HG03095 (cell line): ENCODE results near the gene CDR2.
"Not testable (repeated sequence)": the region's sequence is repeated elsewhere in the genome, so short reads cannot be mapped to it uniquely, and the experiment has no call there.

Experiments
- ATAC-seq: cut with Tn5 transposase; IDR thresholded peaks from one replicate; pipeline ENCODE4 v1.9.1; 2021; ENCODE audit warnings: moderate library complexity; ENCODE audit not compliant: unreplicated experiment

Gene CDR2

DNA sequence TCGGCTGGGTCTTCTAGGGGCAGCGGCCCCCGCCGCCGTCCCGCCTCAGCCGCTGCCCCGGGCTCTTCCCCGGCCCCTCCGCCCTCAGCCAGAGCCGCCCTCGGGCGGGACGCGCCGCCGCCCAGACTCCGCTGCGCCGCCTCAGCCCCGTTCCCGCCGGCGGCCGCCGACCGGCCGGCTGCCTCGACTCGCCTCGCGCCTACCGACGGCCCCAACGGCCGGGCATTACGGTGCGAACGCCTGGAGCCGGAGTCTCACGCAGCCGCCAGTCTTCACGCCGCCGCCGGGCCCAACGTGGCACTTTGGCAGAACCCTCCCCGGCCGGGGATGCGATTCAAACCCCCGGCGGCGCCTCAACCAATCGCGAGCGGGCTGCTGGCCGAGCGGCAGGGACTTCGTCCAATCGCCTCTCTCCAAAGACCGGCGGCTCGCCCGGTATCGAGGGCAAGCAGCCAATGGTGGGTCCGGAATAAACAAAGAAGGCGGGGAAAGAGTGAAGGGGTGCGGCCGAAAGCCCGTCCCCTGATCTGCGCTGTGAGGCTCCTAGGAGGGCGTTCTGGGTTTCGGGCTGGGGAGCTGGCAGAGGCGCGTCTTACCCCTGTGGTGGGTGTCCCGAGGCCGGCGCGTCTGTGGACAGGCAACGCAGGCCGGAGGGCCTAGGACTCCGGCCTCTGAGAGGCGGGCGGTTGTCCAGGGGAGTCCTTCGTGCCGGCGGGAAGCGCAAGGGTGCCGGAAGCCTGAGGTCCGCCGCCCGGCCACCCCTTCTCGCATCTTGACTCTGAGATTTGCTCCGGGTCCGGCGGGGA is at the start of gene CDR2:
TSS of gene CDR2 (minus strand) at position 309 of the 806 bp plus-strand sequence. CDS start 310 bp downstream, outside the sequence.
- peak; percentile 93 for ATAC-seq

DNA sequence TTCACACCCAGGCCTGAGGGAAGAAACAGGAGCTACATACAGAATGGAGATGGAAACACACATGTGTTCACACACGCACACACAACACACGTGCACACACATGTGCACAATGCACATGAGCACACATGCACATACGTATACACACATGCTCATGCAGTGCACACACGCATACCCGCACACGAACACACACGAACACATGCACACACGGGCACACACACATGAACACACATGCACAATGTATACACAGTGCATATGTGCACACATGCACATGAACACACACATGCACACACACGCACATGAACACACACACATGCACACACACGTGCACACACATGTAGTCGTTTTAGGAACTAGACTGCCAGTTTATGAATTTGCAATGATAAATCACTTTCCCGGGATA is 49.3 kb upstream of the CDR2 start:
- no peak for ATAC-seq

DNA sequence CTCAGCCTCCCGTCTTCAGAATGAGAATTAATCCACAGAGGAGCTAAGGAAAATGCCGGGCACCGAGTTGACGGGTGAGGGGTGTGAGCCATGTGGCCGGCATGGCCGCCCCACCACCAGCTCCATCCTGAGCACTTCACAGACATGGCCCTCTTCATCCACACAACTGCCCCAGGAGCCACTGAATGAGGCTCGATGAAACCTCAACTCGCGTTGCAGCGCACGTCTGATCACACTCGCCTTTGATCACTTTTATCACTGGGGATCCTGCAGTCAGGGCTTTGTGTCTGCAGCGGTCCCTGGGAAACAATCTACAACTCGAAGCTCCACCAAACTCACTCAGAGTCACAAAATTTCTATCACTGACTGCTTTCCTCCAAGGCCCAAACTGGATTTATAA is 46.7 kb upstream of the CDR2 start:
- ATAC-seq, result no peak

DNA sequence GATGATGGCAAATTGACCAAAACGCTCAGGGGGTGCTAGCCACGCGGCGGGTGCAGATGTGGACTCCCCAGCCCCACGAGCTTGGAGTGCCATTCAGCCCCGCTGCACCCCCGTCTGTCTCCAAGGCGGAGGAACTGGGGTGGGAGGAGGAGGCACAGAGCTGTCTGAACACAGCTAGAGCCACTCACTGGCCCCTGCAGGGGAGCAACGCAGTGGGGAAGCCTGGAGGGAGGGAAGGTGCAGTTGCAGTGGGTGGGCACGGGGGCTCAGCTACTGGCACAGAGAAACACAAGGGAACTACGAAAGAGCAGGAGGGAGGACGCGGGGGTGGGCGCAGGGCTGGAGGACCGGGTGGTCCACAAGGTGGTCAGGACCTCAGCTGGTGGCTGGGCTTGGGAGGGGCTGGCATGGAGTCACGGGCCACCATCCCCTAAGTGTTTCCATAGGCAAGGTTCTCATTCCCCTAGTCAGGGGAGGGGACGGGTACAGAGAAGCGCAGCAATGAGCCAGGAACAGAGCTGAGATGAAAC is 46.3 kb upstream of the CDR2 start:
- no peak for ATAC-seq

DNA sequence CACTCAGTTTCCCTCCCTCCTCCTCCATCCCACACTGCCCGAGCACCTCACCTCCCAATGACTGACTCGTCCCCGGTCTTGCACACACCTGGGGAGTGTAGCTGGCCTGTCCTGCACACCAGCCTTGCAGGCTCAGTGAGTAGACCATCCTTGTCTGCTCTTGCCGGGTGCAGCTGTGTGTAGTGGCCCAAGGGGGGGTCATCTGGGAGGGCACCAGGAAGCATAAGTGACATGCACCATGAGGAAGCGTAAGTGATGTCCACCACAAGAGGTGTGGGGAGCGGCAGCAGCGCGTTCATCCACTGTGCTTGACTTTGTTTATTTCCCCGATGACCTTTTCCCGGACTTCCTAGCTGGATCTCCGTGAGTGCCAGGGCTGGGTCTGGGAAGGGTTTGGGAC is 45.5 kb upstream of the CDR2 start:
- no peak for ATAC-seq

DNA sequence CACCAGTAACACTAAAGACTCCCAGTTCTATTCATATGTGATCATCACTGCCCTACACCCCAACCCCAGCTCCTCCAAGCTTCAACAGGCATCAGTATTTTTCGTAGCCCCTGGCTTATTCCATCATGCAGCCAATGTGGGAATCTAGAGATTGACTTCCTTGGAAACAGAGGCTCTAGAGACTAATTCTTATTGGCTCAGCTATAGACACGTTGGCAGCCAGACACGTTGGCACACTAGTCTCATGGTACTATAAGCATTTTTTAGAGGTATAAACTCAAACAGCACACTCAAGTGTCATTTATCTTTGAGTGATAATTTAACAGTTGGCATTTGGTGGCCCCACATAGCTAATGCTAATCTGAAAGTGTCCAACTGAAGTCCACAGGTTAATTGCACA is 44.4 kb upstream of the CDR2 start:
- no peak for ATAC-seq

DNA sequence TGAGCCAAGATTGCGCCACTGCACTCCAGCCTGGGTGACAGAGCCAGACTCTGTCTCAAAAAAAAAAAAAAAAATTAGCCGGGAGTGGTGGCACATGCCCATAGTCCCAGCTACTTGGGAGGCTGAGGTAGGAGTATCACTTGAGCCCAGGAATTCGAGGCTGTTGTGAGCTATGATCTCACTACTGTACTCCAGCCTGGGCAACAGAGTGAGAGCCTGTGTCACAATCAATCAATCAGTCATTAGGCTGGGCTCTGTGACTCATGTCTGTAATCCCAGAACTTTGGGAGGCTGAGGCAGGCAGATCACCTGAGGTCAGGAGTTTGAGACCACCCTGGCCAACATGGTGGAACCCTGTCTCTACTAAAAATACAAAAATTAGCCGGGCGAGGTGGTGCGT is 43.4 kb upstream of the CDR2 start:
- ATAC-seq, result not testable (repeated sequence)

DNA sequence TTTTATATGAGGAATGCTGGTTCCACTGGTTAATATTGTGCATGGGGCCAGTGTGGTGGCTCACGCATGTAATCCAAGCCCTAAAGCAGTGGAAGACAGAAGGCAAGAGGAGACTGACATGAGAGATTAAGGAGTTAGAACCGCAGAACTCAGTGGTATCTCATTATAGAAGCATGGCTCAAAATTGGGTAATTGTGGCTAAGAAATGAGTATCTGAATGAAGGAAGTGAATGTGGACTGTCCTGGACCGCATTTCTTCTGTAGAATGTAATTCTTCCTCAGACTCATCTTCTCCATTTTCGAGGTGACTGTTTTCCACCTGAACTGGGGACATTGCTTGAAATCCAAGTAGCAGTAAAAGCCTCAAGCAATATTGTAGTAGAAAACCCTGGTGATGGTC is 42.6 kb upstream of the CDR2 start:
- no peak for ATAC-seq

DNA sequence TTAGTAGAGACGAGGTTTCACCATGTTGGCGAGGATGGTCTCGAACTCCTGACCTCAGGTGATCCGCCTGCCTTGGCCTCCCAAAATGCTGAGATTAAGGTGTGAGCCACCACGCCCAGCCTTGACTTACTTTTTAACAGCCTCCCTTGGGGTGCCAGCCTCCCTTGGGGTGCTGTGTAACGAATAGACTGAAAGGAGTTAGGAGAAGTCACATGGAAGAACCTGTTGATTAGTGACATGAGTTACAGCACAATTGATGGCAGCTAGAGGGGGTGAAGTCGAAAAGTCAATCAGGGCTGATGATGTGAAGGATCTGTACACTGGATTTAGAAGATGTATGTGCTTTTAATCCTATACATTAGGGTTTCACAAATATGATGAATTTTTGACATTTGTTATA is 39.4 kb upstream of the CDR2 start:
- no peak for ATAC-seq

DNA sequence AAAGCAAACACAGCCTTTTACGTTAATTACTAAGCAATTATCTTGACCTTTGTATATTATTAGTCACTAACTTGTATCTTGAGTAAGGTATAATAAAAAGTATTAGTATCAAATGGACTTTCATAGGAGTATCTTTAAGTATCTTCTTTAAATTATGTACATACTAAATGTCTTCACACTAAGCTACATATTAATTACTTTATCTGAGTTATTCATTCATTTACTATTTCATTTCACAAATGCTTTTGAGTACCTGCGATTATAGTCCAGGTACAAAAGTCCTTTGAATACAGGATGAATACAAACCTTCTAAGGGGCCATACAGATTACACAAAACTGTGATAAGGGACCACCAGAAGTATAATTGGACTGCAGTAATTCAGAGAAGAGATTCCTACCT is 33.1 kb upstream of the CDR2 start:
- no peak for ATAC-seq

DNA sequence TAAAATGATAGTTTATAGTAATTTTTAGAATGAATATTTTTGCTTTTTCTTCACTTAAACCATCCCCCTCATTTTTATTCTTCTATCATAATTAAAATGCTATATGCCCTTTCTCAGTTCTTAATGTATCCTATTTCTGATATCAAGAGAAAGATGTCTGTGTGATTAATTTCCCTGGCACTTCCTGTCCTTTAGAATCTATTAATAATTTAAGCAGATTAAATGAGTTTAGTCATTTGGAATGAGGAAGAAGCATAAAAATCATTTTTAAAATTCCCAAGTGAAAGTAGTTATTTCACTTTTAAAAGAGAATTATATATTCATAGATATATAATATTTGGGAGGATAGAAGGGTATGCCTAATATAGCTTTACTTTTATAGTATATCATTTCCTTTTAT is 27.8 kb upstream of the CDR2 start:
- no peak for ATAC-seq

DNA sequence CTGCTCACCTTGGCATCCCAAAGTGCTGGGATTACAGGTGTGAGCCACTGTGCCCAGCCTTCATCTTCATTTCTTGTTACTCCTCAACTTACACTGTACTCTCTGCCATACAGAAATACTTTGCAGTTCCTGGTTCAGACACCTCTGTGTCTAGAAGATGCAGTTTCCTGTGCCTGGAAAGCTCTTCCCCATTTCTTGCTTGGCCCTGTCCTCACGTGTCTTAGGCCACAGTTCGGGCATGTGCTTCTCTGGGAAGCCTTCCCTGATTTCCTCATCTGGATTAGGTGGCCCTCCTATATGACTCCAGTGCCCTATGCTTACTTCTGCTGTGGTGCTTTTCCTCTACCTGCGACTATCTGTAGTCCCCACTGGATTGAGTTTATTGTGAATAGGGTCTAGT is 26.5 kb upstream of the CDR2 start:
- no peak for ATAC-seq

DNA sequence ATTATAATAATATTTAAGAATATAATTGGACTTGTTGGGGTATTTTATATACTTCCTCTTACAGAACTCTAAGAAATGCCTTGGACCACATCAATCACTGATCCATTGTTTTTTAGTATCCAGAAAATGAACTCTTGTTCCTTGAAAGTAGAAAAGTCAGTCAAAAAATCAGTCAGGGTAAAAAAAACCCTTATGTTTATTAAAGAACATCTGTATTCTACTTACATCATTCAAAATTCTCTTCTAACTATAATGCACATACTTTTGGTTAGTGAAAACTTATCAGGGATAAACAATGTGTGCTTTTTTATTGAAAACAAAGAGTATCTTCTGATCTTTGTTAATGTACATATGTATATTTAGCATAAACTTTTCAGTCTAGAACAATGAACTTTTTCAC is 23.5 kb upstream of the CDR2 start:
- no peak for ATAC-seq

DNA sequence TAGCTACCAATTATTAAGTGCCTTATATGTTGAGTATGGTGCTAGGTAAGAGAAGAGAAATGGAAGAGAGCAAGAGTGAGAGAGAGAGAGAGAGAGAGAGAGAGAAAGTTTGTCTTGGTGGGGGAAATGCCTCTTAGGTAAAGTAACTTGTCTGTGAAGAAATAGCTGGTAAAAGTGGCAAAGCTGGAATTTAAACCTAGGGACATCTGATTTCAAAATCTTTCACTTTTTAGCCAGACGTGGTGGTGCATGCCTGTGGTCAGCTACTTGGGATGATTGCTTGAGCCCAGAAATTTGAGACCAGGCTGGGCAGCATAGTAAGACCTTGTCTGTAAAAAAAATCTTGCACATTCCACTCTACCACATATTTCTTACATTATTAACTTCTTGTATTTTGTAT is 23.0 kb upstream of the CDR2 start:
- ATAC-seq, result no peak

DNA sequence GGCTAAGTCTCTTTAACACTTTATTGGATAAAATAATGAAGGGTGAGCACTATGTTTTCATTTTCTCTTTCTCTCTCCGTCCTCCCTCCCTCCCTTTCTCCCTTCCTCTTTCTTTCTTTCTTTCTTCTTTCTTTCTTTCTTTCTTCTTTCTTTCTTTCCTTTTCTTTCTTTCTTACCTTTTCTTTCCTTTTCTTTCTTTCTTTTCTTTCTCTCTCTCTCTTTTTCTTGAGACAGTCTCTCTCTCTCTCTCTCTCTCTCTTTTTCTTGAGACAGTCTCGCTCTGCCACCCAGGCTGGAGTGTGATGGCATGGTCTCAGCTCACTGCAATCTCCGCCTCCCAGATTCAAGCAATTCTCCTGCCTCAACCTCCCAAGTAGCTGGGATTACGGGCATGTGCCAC is 21.5 kb upstream of the CDR2 start:
- ATAC-seq, result no peak

DNA sequence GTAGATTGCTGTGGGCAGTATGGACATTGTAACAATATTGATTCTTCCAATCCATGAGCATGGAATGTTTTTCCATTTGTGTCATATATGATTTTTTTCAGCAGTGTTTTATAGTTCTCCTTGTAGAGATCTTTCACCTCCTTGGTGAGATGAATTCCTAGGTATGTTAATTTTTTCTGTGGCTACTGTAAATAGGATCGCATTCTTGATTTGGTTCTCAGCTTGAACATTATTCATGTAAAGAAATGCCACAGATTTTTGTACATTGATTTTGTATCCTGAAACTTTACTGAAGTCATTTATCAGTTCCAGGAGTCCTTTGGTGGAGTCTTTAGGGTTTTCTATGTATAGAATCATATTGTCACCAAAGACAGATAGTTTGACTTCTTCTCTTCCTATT is 19.7 kb upstream of the CDR2 start:
- ATAC-seq, result no peak

DNA sequence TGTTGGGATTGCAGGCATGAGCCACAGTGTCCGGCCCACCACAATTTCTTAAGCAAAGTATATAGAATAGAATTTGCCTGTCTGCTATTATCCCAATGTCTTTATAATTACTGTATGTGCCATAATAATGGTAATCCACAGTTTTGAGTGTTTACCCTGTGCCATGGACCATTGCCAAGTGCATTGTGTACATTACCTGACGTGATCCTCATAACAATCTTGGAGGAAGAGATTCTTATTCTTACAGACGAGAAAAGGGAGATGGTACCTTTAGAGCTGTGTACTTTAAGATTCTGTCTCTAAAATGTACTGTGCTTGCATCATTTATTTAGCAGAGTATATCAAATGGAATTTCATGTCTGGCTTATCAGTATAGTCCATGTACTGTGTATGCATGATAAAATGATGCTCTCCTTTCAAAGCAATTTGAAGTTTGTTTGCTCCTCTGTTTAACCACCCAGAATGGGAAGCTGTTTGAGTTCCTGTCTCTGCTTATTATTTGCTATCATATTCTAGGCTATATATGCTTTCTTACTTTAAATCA is 13.8 kb upstream of the CDR2 start:
- no peak for ATAC-seq

DNA sequence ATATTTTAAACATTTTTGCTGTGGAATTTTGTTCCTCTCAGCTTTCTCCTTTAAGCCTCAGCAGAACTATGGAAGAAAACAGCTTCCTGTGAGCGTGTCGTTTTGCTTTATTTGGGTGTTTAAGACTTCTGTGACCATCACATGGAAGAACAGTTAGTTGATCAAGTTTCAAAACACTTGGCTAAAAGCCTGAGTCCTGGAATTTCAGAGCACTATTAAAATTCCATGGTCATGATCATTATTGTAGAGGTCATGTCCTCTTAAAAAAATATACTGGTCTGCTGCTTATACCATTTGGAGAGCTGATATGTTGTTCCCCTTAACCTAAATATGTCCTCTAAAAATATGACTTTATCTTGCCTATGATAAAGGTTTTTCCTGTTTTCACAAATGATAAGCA is 12.6 kb upstream of the CDR2 start:
- no peak for ATAC-seq

DNA sequence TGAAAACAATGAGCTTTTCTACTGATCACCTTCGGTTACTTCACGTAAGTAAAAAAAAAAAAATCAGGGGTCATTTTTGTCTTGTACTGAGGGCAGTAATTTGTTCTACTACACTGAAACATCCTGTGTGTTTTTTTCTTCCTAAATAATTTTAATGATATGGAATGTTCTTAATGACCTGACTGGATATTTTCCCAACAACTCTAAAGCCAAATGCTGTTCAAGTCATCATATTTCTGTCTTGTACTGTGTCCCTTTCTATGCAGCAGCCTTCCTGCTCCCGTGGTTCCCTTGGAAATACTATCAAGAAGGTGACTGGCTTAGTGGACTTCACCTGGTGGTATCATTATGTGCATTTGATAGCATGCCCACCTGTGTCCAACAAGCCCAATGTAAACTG is 10.8 kb upstream of the CDR2 start:
- no peak for ATAC-seq

DNA sequence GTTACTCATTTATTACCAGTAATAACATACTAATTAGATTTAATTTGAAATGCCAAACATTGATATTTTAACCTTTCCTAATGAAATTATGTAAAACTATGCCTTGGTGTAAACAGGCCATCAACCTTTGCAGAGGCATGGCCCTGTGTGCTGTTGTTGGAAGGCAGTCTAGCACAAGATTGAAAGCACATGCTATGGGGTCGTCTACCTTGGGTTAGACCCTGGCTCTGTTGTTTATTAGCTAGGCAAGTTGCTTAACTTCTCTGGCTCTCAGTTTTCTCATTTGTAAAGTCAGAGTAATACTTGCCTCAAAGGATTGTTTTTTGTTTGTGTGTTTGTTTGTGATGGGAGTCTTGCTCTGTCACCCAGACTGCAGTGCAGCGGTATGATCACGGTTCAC is 9.4 kb upstream of the CDR2 start:
- ATAC-seq, result no peak

DNA sequence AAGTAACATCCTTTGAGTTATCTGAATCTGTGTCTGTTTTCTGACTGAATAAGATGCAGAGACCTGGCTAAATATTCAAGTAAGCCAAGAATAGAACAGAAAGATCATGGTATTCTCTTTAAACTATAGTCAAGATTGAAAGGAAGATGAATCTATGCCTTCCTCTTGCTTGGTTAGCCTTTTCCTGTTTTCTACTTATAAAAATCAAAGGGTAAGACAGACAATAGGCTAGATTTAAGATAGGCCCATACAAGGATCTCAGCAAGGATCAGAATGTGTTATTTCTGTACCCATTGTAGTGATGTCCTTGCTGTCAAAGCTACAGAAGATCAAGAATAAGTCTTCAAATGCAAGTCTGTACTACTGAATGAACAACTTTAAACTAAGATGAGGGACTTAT is 7.0 kb upstream of the CDR2 start:
- no peak for ATAC-seq

DNA sequence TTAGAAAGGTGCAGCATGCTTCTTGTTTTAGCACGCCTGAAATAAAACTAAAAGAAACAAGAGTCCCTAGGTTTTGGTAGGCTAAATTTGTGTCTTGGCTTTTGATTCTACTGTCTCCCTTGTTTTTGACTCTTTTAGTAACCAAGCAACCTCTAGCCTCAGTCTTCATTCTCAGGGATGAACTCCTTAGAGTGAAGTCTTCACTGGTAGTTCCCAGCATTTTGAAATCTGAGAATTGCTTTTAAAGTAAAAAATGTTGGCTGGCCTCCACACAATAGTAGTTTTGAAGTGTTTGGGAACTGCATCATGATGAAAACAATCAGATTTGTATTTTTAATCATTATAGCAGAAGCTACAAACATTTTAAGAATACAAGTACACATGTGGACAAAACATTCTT is 6.1 kb upstream of the CDR2 start:
- ATAC-seq, result no peak

DNA sequence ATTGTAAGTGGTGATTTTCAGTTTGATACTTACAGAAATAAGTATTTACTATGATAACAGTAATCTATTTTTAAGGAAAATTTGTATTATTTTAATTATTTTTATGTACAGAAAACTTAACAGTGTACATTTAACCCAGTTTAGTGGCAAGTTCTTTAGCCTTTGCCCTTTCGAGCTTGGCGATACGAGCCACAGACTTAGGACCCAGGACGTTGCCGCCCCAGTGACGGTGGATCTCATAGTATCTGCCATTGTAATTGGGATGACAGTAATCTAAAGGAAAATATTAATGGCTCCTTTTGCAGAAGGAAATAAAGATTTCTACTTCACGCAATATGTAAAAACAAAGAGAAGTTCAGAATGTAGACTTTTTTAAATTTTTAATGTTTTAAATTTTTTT is 5.2 kb upstream of the CDR2 start:
- no peak for ATAC-seq
